B cell (primary cell): ENCODE measurements around the gene UBXN10.

Experiments used
- CTCF ChIP-seq: fragments of 200-600 bp; IDR thresholded peaks from one replicate; pipeline ENCODE4 v1.8.0; 2022; ENCODE audit warnings: antibody characterized with exemption, mild to moderate bottlenecking
- EZH2 ChIP-seq: IDR thresholded peaks from 2 replicates; pipeline ENCODE4 v1.6.1; 2012; ENCODE audit warnings: borderline replicate concordance, low read depth, mild to moderate bottlenecking, moderate library complexity, low read length; ENCODE audit not compliant: insufficient read depth, poor library complexity, severe bottlenecking

GRCh38 chr1:20210736-20211460 is 25.0 kb downstream of the UBXN10 start:
- TF ChIP-seq CTCF (no peak), EZH2 (no peak)
